Measurements from ENCODE around the gene MAFG. TPM values are rescaled to one million over a fixed set of nuclear protein-coding genes. Genes with fewer than 3 reads are reported as not detected.

The MAFG gene
- total and polyA plus RNA-seq, 9 of the 15 experiments (the other 6 are each of a cell fraction or from before 2014, with no cell fraction given) = 1.1 to 58.1 (median 24.9) TPM

DNA sequence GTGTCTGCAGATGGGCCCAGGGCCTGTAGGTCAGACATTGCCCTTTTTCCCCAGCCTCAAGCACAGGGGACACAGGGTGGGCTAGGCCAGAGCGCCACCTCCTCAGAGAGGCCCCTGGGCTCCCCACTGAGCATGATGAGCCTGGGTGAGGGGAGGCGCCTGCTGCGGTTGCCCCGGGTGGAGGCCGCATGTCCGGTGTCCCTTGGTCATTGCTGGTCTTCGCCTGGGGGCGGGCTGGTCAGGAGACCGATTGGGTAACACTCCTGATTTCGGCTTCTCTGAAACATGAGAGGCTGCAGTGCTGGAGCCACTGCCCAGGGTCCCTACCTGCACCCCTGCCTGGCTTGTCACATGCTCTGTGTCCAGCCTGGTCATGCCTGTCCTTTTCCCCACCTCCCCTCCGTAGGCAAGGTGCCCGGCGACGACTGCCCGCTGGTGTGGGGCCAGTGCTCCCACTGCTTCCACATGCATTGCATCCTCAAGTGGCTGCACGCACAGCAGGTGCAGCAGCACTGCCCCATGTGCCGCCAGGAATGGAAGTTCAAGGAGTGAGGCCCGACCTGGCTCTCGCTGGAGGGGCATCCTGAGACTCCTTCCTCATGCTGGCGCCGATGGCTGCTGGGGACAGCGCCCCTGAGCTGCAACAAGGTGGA is 27.9 kb downstream of the MAFG start (continued):
- TF ChIP-seq ZNF280A (IDR thresholded peaks at IDR 0.05; ENCODE audit: low read depth, partially characterized antibody) = no peak
- TF ChIP-seq NFIX (CRISPR knock-in tag; IDR thresholded peaks at IDR 0.05; ENCODE audit: low read depth) = no peak
- TF ChIP-seq JUN (IDR thresholded peaks at IDR 0.05; ENCODE audit: borderline replicate concordance, low read depth, low read length) = no peak
- no peak for TF ChIP-seq JUN (CRISPR knock-in tag; IDR thresholded peaks at IDR 0.05; ENCODE audit: borderline replicate concordance)
- TF ChIP-seq, protein P1, sequence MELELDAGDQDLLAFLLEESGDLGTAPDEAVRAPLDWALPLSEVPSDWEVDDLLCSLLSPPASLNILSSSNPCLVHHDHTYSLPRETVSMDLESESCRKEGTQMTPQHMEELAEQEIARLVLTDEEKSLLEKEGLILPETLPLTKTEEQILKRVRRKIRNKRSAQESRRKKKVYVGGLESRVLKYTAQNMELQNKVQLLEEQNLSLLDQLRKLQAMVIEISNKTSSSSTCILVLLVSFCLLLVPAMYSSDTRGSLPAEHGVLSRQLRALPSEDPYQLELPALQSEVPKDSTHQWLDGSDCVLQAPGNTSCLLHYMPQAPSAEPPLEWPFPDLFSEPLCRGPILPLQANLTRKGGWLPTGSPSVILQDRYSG (tag; conservative IDR thresholded peaks at IDR 0.05; ENCODE audit: low read depth) = no peak
- peak; percentile 11 for TF ChIP-seq SUPT5H (IDR thresholded peaks at IDR 0.05)
- TF ChIP-seq CREBBP (IDR thresholded peaks at IDR 0.05; ENCODE audit: low read depth, low read length) = no peak
- no peak for TF ChIP-seq CGGBP1 (CRISPR knock-in tag; IDR thresholded peaks at IDR 0.05)
- no peak for TF ChIP-seq ZNF408 (CRISPR knock-in tag; IDR thresholded peaks at IDR 0.05; ENCODE audit: low read depth)
- no peak for TF ChIP-seq GATAD2B (IDR thresholded peaks at IDR 0.05; ENCODE audit: borderline replicate concordance)
- TF ChIP-seq HMGN3 (IDR thresholded peaks at IDR 0.05; ENCODE audit: borderline replicate concordance, extremely low read depth, insufficient read length, low read depth, low read length) = peak; percentile 24
- TF ChIP-seq RBFOX2 (IDR thresholded peaks at IDR 0.05; ENCODE audit: low read depth, low read length) = peak; percentile 68
- no peak for TF ChIP-seq HNRNPK (IDR thresholded peaks at IDR 0.05; ENCODE audit: low read depth, low read length, poor library complexity, severe bottlenecking)
- no peak for TF ChIP-seq ARID2 (IDR thresholded peaks at IDR 0.05)
- TF ChIP-seq STAT6 (CRISPR knock-in tag; IDR thresholded peaks at IDR 0.05) = no peak
- TF ChIP-seq STAG1 (CRISPR knock-in tag; IDR thresholded peaks at IDR 0.05; ENCODE audit: borderline replicate concordance) = 0 out of 2 replicates have a peak, but pooled peaks have one; percentile 10
- TF ChIP-seq POU5F1 (IDR thresholded peaks at IDR 0.05; ENCODE audit: borderline replicate concordance, low read depth, low read length, partially characterized antibody) = no peak
- no peak for TF ChIP-seq ZNF124 (CRISPR knock-in tag; IDR thresholded peaks at IDR 0.05)
- TF ChIP-seq, protein P2, sequence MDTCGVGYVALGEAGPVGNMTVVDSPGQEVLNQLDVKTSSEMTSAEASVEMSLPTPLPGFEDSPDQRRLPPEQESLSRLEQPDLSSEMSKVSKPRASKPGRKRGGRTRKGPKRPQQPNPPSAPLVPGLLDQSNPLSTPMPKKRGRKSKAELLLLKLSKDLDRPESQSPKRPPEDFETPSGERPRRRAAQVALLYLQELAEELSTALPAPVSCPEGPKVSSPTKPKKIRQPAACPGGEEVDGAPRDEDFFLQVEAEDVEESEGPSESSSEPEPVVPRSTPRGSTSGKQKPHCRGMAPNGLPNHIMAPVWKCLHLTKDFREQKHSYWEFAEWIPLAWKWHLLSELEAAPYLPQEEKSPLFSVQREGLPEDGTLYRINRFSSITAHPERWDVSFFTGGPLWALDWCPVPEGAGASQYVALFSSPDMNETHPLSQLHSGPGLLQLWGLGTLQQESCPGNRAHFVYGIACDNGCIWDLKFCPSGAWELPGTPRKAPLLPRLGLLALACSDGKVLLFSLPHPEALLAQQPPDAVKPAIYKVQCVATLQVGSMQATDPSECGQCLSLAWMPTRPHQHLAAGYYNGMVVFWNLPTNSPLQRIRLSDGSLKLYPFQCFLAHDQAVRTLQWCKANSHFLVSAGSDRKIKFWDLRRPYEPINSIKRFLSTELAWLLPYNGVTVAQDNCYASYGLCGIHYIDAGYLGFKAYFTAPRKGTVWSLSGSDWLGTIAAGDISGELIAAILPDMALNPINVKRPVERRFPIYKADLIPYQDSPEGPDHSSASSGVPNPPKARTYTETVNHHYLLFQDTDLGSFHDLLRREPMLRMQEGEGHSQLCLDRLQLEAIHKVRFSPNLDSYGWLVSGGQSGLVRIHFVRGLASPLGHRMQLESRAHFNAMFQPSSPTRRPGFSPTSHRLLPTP (IDR thresholded peaks at IDR 0.05; ENCODE audit: borderline replicate concordance, extremely low read depth, insufficient read length) = no peak
